OCI-LY3 (cell line): ENCODE measurements around the gene CELF5.
"Not testable (repeated sequence)": the region's sequence is repeated elsewhere in the genome, so short reads cannot be mapped to it uniquely, and the experiment has no call there.

Experiments
- EZH2phosphoT487 ChIP-seq: fragments of 200-600 bp; shearing (Covaris generic); IDR thresholded peaks from 2 replicates; pipeline ENCODE4 v1.6.1; 2018; ENCODE audit warnings: antibody characterized with exemption, mixed run types, low read depth
- TF ChIP-seq, protein P1 (sequence below): fragments of 200-600, 300-600 bp; sonication (generic); IDR thresholded peaks from 2 replicates; pipeline ENCODE4 v1.5.1; 2014; ENCODE audit warnings: antibody characterized with exemption, low read length, low read depth

DNA sequence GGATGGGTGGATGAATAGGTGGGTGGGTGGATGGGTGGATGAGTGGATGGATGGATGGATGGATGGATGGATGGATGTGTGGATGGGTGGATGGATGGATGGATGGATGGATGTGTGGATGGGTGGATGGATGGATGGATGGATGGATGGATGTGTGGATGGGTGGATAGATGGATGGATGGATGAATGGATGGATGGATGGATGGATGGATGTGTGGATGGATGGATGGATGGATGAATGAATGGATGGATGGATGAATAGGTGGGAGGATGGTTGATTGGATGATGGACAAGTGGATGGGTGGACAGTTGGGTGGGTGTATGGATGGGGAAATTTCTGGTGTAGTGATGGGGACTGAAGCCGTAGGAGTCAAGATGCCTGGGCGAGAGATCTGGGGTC is 11.1 kb downstream of the CELF5 start:
- TF ChIP-seq, protein P1, sequence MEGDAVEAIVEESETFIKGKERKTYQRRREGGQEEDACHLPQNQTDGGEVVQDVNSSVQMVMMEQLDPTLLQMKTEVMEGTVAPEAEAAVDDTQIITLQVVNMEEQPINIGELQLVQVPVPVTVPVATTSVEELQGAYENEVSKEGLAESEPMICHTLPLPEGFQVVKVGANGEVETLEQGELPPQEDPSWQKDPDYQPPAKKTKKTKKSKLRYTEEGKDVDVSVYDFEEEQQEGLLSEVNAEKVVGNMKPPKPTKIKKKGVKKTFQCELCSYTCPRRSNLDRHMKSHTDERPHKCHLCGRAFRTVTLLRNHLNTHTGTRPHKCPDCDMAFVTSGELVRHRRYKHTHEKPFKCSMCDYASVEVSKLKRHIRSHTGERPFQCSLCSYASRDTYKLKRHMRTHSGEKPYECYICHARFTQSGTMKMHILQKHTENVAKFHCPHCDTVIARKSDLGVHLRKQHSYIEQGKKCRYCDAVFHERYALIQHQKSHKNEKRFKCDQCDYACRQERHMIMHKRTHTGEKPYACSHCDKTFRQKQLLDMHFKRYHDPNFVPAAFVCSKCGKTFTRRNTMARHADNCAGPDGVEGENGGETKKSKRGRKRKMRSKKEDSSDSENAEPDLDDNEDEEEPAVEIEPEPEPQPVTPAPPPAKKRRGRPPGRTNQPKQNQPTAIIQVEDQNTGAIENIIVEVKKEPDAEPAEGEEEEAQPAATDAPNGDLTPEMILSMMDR = not testable (repeated sequence)
- not testable (repeated sequence) for TF ChIP-seq EZH2phosphoT487
